SU-DHL-6 (cell line): ENCODE data around the gene C13orf46.

Experiments used
- H2AFZ ChIP-seq: fragments of 200-600 bp; sonication (generic); 2 replicates; pipeline ENCODE4 v1.6.1; 2014; ENCODE audit warnings: low read depth, mild to moderate bottlenecking, moderate library complexity, mixed read lengths, antibody characterized with exemption, low read length; ENCODE audit not compliant: severe bottlenecking
- H3F3A ChIP-seq: fragments of 200-600 bp; shearing (Covaris generic); 2 replicates; pipeline ENCODE4 v1.6.0; 2016; ENCODE audit warnings: antibody characterized with exemption, mild to moderate bottlenecking; ENCODE audit not compliant: insufficient read depth
- H3K27ac ChIP-seq: fragments of 200-600 bp; sonication (generic); 2 replicates; pipeline ENCODE4 v1.5.1; 2016; ENCODE audit warnings: low read depth, mild to moderate bottlenecking, low read length, moderate library complexity, mixed read lengths
- H3K27me3 ChIP-seq: fragments of 200-600 bp; sonication (generic), shearing (Covaris generic); 2 replicates; pipeline ENCODE4 v1.6.0; 2014; ENCODE audit warnings: mild to moderate bottlenecking, low read length
- H3K36me3 ChIP-seq: fragments of 200-600 bp; sonication (generic); 2 replicates; pipeline ENCODE4 v1.6.1; 2014; ENCODE audit warnings: mild to moderate bottlenecking, low read length, mixed read lengths
- H3K4me2 ChIP-seq: fragments of 300-600, 200-600 bp; shearing (Covaris generic), sonication (generic); 2 replicates; pipeline ENCODE4 v1.6.0; 2014; ENCODE audit warnings: low read length, low read depth, mild to moderate bottlenecking; ENCODE audit not compliant: poor library complexity, severe bottlenecking
- H3K4me3 ChIP-seq: fragments of 200-600 bp; sonication (generic); 2 replicates; pipeline ENCODE4 v1.5.1; 2014; ENCODE audit warnings: antibody characterized with exemption, low read length, mild to moderate bottlenecking, mixed read lengths; ENCODE audit not compliant: insufficient read depth, poor library complexity, severe bottlenecking
- H3K79me2 ChIP-seq: fragments of 200-600 bp; sonication (generic); 2 replicates; pipeline ENCODE4 v1.6.1; 2014; ENCODE audit warnings: mild to moderate bottlenecking, low read length, moderate library complexity; ENCODE audit not compliant: insufficient read depth
- H3K9ac ChIP-seq: fragments of 200-600 bp; sonication (generic); 2 replicates; pipeline ENCODE4 v1.7.0; 2014; ENCODE audit warnings: mild to moderate bottlenecking, low read length
- H3K9me2 ChIP-seq: fragments of 200-600 bp; sonication (generic); replicated peaks from 2 replicates; pipeline ENCODE4 v1.6.1; 2014; ENCODE audit warnings: low read length; ENCODE audit not compliant: insufficient read depth
- H3K9me3 ChIP-seq: fragments of 200-600 bp; sonication (generic); 2 replicates; pipeline ENCODE4 v1.6.1; 2014; ENCODE audit warnings: low read length, mixed read lengths; ENCODE audit not compliant: insufficient read depth
- H4K20me1 ChIP-seq: fragments of 200-600 bp; sonication (generic); 2 replicates; pipeline ENCODE4 v1.6.1; 2014; ENCODE audit warnings: low read depth, mild to moderate bottlenecking, antibody characterized with exemption, low read length, moderate library complexity, mixed read lengths
- EZH2phosphoT487 ChIP-seq: fragments of 200-600 bp; sonication (generic), shearing (Covaris generic); conservative IDR thresholded peaks from 2 replicates; pipeline ENCODE4 v1.6.1; 2018; ENCODE audit warnings: mild to moderate bottlenecking, antibody characterized with exemption, low read length, moderate library complexity, mixed read lengths
- TF ChIP-seq, protein P1 (sequence below): fragments of 200-600 bp; sonication (generic); IDR thresholded peaks from one replicate; pipeline ENCODE4 v1.5.1; 2017; ENCODE audit warnings: antibody characterized with exemption, mild to moderate bottlenecking, low read length, moderate library complexity; ENCODE audit not compliant: insufficient read depth, poor library complexity, severe bottlenecking

The C13orf46 gene

DNA sequence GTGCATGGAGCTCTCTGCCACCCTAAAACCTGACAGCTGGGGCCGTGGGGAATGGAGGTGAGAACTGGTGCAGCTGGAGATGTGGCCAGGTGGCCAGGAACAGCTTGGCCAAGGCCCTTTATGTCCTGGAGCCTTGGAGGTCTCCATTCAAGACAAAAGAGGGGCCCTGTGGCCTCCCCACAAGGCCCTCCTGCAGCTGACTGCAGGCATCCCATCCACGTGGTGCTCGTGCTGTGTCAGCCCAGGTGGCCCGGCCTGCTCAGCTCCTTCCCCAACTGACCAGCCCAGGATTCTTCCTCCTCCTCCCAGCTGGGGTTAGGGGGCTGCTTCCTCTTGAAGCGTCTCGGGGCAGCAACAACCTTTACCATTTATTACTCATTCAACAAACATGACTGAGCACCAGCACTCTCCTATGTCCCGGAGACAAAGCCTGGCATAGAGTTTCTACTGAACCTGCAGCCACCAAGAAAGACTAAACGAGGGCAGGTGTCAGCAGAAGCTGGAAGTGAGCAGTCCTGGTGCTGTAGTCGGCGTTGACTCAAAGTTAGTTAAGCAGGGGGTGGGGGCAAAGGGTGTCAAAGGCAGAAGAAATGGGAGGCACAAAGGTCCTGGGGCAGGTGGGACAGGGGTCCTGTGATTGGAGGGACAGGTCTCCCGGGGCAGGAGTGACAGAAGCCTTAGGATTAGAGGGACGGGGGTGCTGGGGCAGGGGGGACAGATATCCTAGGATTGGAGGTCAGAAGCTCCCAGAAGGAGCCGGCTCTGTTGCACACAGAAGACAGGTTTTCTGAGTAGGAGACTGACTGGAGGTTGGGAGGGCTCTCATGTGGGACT, 23.3 kb upstream of the C13orf46 start:
- H3K79me2 ChIP-seq, result no peaks in the 10 kb centered on the region
- H4K20me1 ChIP-seq, result no peaks in the 10 kb centered on the region
- H3K27me3 ChIP-seq, result no peaks in the 10 kb centered on the region
- no peaks in the 10 kb centered on the region for H3F3A ChIP-seq
- no peak overlapping the region for H3K27ac ChIP-seq
- no peak overlapping the region for H2AFZ ChIP-seq
- H3K9me3 ChIP-seq, result no peaks in the 10 kb centered on the region
- H3K9me2 ChIP-seq, result no peaks in the 10 kb centered on the region
- H3K9ac ChIP-seq, result no peak overlapping the region
- no peak overlapping the region for H3K4me2 ChIP-seq
- TF ChIP-seq, protein P1, sequence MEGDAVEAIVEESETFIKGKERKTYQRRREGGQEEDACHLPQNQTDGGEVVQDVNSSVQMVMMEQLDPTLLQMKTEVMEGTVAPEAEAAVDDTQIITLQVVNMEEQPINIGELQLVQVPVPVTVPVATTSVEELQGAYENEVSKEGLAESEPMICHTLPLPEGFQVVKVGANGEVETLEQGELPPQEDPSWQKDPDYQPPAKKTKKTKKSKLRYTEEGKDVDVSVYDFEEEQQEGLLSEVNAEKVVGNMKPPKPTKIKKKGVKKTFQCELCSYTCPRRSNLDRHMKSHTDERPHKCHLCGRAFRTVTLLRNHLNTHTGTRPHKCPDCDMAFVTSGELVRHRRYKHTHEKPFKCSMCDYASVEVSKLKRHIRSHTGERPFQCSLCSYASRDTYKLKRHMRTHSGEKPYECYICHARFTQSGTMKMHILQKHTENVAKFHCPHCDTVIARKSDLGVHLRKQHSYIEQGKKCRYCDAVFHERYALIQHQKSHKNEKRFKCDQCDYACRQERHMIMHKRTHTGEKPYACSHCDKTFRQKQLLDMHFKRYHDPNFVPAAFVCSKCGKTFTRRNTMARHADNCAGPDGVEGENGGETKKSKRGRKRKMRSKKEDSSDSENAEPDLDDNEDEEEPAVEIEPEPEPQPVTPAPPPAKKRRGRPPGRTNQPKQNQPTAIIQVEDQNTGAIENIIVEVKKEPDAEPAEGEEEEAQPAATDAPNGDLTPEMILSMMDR, result no peak
- no peak for TF ChIP-seq EZH2phosphoT487
- H3K4me3 ChIP-seq, result no peak overlapping the region
- no peaks in the 10 kb centered on the region for H3K36me3 ChIP-seq

DNA sequence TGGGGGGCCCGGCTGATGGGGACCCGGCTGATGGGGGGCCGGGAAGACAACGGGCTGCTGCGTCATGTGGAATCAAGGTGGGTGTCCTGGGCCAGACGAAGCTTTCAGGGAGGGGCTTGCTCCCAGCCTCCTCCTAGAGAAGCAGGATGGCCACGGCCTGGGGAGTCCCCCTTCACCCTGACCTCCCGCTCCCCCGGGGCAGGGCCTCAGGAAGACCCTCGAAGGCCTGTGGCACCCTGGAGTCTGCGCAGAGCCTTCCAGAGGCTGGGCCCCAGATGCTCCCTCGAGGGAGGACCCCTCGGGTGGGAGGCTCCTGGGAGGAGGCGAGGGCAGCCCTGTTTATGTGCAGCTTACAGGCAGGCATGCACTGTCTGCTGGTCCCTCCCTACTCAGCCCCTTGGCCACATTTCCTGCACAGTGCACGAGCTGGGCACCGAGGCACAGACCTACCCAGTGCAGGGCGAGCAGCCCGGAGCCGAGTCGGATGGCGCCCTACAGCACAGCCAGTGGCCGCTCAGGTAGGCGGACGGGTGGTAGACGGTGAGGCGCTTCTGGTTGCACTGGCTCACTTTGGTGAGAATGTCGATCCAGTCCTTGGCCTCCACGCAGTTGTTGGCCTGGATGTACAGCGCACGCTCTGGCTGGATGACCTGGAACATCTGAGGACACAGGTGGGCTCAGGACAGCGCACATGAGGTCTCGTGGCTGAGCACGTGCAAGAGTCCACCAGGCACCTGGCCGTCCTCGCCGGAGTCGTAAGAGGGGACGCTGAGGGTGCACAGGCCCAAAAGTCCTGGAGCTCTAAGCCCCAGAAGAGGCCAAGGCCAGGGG, 22.4 kb upstream of the C13orf46 start:
- H2AFZ ChIP-seq, result no peak overlapping the region

DNA sequence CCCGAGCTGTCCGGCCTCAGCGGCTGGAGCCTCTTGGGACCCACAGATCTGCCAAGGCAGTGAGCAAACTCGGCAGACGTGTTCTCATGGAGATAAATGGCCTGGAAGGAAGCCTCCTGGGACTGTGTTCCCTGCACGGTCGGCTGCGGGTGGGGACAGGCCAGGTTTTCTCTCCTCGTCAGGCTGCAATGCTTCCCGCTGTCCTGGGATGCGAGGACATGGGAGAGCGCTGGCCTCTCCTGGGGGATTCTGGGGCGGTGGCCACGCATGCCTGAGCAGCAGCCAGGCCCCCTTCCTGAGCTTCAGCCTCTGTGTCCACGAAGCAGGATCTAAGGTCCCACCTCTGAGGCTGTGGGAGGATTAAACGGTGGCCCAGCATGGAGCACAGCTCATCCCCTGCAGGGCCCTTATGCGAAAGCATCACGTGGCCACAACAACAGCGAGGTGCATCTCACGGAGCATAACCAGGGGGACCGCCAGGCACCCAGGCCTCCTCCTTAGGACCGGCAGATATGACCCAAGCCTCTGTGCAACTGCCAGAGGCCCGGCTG, 21.2 kb upstream of the C13orf46 start:
- no peaks in the 10 kb centered on the region for H3F3A ChIP-seq
- no peaks in the 10 kb centered on the region for H3K36me3 ChIP-seq
- TF ChIP-seq EZH2phosphoT487, result no peak
- TF ChIP-seq, protein P1, result no peak
- no peaks in the 10 kb centered on the region for H3K9me3 ChIP-seq
- no peak overlapping the region for H3K4me3 ChIP-seq
- no peak overlapping the region for H3K9ac ChIP-seq
- H4K20me1 ChIP-seq, result no peaks in the 10 kb centered on the region
- no peak overlapping the region for H3K4me2 ChIP-seq
- no peaks in the 10 kb centered on the region for H3K79me2 ChIP-seq
- no peaks in the 10 kb centered on the region for H3K9me2 ChIP-seq
- no peaks in the 10 kb centered on the region for H3K27me3 ChIP-seq
- no peak overlapping the region for H2AFZ ChIP-seq
- H3K27ac ChIP-seq, result no peak overlapping the region

More for the DNA sequence above, 22.4 kb upstream of the C13orf46 start:
- H3K9me3 ChIP-seq, result no peaks in the 10 kb centered on the region
- no peak overlapping the region for H3K4me2 ChIP-seq
- H3K27me3 ChIP-seq, result no peaks in the 10 kb centered on the region
- H3K9me2 ChIP-seq, result no peaks in the 10 kb centered on the region
- TF ChIP-seq, protein P1, result no peak
- TF ChIP-seq EZH2phosphoT487, result no peak
- no peak overlapping the region for H3K9ac ChIP-seq
- no peaks in the 10 kb centered on the region for H3K79me2 ChIP-seq
- no peak overlapping the region for H3K4me3 ChIP-seq
- no peaks in the 10 kb centered on the region for H3K36me3 ChIP-seq
- no peak overlapping the region for H3K27ac ChIP-seq
- H4K20me1 ChIP-seq, result no peaks in the 10 kb centered on the region
- no peaks in the 10 kb centered on the region for H3F3A ChIP-seq
